Stimulated activated CD4-positive, alpha-beta T cell treated with anti-CD3 and anti-CD28 coated beads, TNF-alpha, amount 100 ng/mL, for 48 hours (primary cell): ENCODE measurements around the gene HOXD8.
A peak's percentile ranks its signal among the peaks of the same experiment; 100 is the strongest.

Experiments
- DNase-seq, 3 donors: peaks; one replicate each; pipeline ENCODE4 v3.0.0-alpha.2; 2020; ENCODE audit warnings: low read depth in 3 of 3

HOXD8 gene

DNA sequence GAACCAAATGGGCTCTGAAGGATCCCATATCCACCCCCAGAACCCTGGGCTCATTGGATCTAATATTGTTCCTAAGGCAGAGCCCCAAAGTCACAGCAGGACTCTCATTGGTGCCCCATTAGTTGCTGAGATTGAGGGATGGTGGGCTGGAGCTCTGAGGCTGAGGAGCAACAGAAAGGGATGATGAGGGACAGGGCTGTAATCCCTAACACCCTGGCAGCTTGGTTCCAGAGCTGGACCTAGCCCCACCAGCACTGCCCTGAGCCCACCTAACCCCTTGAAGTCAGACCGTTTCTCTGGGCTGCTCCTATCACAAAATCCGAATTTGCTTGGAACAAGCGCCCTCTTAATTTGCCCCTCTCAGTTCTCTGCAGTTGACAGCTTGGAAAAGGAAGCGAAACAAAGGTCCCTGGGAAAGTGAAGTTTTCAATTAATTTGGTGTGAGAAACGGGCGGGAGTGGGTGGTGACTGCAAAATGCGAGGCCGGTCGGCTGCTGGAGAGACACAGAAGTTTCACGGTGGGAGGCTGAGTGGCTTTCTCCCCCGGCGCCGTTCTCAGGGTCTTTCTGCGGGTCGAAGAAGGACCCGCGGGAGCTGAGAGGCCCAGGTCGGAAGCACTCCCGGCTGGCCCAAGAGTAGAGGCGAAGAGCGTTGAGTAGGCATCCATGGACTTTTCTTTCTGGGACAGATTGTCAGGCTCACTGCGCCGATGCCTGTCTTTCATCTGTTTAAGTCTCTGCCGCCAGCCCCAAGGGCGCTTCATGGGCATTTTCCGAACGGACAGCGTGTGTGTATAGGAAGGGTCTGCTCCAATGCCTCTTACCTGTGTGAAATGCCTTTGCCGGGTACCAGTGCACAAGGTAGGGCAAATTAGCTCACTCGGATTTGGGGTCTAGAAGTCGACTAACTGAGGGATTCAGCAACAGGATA is 37.9 kb upstream of the HOXD8 start:
- DNase-seq, result no peak

GRCh38 chr2:176092270-176093144 is 37.0 kb upstream of the HOXD8 start, which contains the start of gene HOXD13:
TSS of gene HOXD13 (plus strand) at chr2:176092721. CDS start at chr2:176092891, 170 bp downstream.
- DNase-seq, result no peak

DNA sequence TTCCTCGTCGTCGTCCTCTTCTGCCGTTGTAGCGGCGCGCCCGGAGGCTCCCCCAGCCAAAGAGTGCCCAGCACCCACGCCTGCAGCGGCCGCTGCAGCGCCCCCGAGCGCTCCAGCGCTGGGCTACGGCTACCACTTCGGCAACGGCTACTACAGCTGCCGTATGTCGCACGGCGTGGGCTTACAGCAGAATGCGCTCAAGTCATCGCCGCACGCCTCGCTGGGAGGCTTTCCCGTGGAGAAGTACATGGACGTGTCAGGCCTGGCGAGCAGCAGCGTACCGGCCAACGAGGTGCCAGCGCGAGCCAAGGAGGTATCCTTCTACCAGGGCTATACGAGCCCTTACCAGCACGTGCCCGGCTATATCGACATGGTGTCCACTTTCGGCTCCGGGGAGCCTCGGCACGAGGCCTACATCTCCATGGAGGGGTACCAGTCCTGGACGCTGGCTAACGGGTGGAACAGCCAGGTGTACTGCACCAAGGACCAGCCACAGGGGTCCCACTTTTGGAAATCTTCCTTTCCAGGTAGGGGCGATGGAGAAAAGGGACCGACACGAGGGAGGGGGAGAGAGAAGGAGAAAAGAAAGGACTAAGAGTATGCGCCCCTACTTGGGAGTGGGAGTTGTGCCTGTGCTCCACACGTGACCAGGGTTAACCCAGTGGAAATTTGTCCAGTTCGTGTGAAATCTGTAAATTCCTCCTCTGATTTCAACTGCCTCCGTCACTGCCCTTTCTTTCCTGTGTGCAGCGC is 36.2 kb upstream of the HOXD8 start:
- no peak for DNase-seq

GRCh38 chr2:176093898-176094249 is 35.6 kb upstream of the HOXD8 start:
- no peak for DNase-seq

GRCh38 chr2:176094349-176094748 is 35.2 kb upstream of the HOXD8 start:
- no peak for DNase-seq

GRCh38 chr2:176095421-176095820 is 34.1 kb upstream of the HOXD8 start:
- DNase-seq, result no peak

GRCh38 chr2:176096243-176096985 is 33.1 kb upstream of the HOXD8 start:
- no peak for DNase-seq

- DNase-seq, result peak in 1 of 3 donors; percentile 35
Observed at GRCh38 chr2:176096986-176097819, 32.3 kb upstream of the HOXD8 start.

GRCh38 chr2:176097820-176098365 is 31.6 kb upstream of the HOXD8 start:
- no peak for DNase-seq

DNA sequence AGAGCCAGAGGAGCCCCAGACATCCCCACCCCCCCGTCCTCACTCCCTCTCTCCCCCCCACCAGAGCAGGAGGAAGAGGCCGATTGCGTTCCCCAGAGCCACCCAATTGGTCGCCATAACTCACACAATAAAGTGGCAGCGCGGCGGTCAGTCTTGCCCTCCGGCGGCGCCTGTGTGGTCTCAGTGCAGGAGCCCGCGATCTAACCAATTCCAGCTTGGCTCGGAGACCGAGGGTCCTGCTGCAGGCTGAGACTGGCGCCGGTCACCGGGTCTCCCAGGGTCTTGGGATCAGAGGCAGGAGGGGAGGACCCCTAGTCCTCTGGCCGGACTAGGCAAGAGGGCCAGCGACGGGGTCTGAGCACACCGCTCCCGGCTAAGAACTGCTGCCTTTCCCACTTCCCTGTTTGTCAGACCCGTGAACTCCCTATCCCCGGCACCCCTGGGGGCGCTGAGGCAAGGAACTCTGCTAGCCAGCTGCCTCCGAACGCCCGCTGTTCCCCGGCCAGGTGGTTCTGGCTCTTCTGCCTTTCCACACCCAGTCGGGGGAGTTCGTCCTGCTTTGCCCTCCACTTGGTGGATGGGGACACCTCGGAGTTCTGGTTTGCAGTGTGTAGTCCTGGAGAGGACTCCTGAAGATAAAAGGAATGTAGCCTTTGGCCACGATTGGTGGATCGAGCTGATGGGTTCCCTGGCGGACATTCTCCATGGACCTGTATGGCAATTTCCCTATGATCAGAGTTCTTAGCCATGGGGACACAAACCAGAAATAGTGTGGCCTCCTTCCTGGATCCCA is 30.9 kb upstream of the HOXD8 start:
- DNase-seq, result no peak

DNA sequence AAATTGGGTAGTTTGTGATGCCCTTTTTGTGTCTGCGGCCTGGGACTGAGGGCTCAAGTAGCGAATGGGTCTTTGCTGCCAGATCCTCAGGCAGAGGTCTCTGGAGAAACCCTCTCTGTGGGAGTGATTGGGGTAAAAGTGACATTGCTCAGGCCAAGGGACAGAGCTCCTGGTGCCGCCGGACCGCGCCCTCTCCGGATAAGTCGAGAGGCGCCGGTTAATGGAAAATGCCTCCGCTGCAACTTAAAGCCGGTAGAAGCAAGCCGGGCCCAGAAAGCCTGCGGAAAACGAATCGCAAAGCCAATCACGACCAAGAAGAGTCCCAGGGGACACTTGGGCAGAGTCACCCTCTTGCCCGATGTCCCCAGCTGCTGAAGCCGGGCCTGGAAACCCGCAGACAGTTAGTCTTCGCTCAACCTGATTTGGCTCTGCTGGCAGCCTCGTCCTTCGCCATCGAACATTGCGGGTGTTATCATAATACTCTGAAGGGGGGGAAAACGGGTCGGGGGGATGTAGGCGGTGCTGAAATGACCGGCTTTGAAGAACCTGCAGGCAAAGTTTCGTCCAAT is 30.3 kb upstream of the HOXD8 start:
- no peak for DNase-seq

GRCh38 chr2:176099728-176100546 is 29.6 kb upstream of the HOXD8 start, which contains the start of gene HOXD12:
TSS of gene HOXD12 (plus strand) at chr2:176099795. CDS start at chr2:176099802, 7 bp downstream.
- no peak for DNase-seq

GRCh38 chr2:176100547-176101140 is 28.9 kb upstream of the HOXD8 start:
- DNase-seq, result no peak

GRCh38 chr2:176101216-176101830 is 28.2 kb upstream of the HOXD8 start:
- DNase-seq, result no peak

DNA sequence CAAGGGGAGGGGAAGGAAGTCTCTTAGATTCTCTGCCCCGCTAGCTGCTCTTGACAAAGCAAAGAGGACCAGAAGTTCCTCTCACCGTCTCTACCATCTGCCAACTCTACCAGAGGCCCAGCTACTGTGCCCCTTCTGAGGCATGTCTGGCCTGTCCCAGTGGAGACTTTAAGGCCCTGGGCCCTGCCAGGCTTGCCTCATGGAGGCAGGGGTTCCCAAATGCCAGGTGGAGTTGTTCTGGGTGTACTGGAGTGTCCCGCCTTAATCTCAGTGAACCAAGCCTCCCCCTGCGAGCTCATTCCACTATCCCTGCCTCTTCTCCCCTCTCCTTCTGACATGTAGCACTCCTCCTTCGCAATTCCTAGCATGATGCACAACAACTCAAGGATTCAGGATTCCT is 27.7 kb upstream of the HOXD8 start:
- no peak for DNase-seq

- DNase-seq, result no peak
Observed at GRCh38 chr2:176102309-176102866, 27.1 kb upstream of the HOXD8 start.

DNA sequence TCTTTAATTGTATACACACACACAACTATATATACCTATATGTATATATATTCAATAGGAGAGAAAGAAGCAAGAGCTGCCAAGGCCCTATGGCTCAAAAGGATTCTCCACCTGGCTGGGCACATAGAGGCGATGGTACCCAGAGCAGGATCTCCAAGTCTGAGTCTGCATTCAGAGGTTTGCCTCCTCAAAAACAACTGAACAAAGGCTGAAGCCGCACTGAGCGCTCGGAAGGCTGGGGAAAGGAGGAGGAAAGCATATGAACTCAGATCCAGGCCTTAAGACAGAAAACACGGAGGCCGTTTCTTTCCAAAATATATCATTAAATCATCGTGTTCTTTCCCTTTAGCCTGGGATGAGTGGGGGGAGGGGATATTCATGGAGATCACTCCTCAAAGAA is 26.3 kb upstream of the HOXD8 start:
- DNase-seq, result no peak
